ENCODE measurements around the gene DNAJC21. TPM values are rescaled to one million over a fixed set of nuclear protein-coding genes. Genes with fewer than 3 reads are reported as not detected.

The DNAJC21 gene
- total RNA-seq, 1 experiment from 2014 or later, result 53.1 TPM

DNA sequence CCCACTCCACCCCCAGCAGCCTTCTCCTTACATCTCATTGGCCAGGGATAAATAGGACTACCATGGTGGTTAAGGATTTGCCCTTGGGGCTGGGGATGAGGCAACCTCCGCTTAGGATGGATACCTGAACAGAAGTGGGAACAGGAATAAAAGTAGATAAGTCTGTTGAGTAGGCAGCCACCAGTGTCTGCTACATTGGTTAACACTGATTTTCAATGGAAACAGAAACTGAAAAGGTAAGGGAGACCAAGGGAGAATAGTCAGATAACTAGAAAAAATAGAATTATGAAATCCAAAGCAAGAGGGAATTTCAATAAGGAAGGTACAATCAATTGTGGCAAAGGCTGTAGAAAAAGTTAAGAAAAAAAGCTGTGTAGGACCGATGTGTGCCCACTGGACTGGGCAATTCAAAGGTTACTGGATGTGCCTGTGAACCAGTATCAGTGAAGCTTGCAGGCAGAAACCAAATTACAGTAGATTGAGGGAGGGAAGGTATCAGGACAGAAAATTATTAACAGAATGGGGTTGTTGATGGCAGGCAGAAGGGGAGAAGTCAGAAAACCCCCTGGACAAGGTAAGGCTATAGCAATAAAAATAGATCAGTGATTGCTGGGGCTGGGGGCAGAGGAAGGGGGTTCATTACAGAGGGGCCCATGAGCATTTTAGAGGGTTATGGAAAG, 48.7 kb downstream of the DNAJC21 start:
- no peak for DNase-seq (ENCODE audit: low spot score)

DNA sequence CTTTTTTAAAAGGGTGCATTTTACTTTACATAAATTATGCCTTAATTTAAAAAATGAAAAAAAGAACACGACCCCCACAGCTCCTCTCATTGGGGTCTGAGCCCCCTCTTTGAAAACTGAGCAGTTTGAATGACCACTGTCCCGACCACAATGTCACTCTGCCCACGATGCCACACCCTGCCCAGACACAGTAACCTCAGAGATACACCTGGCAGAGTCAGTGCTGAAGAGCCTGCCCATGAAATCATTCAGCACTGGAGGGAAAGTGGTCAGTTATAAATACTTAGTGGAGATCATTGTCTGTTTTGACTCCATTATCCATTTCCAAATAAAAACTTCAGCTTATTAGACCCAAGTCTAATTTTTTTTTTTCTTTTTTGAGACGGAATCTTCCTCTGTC, 49.3 kb downstream of the DNAJC21 start:
- no peak for DNase-seq (ENCODE audit: low spot score)

DNA sequence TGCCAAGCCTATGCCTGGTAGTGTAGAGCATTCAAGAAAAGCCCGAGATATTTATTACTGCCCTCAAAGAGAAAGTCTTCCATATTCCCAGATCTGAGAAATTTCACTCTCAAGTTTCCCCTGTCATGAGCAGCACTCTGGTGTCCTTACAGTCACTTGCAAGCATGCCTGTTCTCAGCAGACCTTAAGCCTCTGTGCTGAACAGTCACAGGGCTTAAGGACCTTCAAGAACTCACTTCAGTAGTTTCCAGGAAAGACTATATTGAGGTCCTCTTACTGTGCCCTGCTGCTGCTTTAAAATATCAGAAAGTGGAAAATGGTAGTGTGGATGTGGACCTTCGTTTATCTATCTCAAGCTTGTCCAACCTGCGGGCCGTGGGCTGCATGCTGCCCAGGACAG, 53.5 kb downstream of the DNAJC21 start:
- no peak for DNase-seq (ENCODE audit: low spot score)

DNA sequence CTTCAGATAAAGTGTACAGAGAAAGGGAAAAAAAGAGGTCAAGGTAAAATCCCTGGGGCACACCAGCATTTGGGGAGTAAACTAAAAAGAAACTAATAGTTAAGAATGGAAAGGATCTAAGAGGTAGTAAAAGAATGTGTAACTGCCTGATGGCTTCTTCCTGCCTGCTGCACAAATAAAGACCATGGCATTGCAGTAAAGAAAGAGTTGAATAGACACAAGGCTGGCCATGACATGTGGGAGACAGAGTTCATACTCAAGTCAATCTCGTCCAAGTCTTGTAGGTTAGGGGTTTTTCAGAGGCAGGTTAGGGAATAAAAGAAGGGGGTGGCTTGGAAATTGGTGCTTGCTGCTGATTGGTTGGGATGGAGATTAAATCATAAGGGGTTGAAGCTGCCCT, 57.6 kb downstream of the DNAJC21 start:
- no peak for DNase-seq (ENCODE audit: low spot score)

DNA sequence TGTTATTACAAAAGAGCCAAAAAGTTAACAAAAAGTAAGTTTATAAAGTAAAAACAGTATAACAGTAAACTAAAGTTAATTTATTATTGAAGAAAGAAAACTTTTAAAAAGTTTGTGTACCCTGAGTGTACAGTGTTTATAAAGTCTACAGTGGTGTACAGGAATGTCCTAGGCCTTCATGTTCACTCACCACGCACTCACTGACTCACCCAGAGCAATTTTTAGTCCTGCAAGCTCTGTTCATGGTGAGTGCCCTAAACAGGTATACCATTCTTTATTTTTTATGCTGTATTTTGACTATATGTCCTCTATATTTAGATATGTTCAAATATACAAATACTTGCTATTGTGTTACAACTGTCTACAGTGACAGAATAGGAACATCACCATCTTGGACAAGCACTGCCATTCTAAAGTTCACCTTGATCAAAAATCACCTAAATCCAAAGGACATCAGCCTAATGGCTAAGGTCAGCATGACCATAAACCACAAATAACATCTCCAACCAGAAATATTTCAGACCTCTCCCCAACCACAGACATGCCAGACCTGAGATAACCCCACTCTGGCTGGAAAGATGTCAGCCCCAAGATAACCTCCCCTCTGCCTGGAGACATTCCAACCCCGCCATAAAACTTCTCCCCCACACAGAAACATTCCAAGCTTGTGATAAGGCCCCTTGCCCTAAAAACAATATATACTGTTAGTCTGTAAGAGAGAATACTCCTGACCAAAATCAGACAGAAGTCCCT, 62.3 kb downstream of the DNAJC21 start:
- DNase-seq (ENCODE audit: low spot score), result no peak

DNA sequence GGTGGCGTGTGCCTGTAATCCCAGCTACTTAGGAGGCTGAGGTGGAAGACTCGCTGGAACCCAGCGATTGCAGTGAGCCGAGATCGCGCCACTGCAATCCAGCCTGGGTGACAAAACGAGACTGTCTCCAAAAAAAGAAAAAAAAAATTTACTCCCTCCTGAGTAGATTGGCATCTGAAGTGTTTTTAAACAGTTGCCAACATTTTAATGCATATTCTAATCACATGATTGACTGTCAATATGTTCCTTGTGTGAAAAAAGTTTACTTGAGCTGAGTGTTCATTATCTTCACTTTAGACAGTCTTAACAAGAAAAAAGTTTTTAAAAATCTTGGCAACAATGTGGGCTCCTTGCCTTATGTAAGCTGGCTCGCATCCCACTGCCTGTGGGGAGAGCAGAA, 64.6 kb downstream of the DNAJC21 start:
- DNase-seq (ENCODE audit: low spot score), result no peak

DNA sequence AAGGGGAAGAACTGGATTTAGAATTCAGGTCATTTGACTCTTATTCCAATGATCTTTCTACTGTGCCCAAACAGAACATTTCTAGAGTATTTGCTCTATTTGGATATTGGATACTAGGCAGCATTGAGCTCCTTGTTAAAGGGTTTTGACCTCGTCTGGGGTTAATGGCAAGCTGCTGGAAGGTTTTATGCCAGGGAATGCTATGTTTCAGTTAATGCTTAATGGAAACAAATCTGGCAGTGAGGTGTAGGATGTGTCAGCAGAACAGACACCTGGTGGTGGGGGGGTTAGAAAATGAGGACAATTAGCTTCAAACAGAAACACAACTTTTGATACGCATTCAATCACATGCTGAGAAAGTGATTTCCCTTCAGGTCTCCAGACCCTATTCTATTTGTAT, 66.9 kb downstream of the DNAJC21 start:
- no peak for DNase-seq (ENCODE audit: low spot score)

DNA sequence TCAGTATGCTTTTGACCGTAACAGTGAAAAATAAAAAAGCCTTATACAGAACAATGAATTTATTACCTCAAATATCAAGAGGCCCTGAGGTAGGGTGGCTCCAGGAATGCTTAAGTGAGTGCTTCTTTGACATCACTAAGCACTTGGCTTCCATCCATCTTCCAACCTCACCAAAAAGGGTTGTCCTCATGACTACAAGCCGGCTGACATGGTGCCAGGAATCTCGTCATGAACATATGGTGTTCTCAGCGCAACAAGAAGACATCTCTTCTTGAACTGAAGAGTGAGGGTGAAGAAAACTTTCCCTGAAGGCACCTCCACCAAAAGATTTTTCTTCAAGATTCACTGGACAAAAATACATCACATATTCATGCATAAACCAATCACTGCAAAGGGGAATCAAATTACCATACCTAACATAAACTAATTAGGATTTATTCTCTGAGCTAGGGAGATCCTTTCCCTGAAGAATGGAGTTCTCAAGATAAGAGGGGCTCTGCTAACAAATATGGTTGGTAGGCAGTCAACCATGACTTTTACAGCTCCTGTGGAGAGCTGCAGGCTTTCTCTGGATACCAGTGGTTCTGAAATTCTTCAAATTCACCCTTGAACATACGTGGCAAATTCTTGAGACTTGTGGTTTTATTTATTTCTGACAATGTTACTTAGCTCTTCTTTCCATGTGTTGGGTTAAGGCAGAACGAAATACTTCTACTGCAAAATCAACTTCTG, 68.9 kb downstream of the DNAJC21 start:
- peak; percentile 21 for DNase-seq (ENCODE audit: low spot score)

DNA sequence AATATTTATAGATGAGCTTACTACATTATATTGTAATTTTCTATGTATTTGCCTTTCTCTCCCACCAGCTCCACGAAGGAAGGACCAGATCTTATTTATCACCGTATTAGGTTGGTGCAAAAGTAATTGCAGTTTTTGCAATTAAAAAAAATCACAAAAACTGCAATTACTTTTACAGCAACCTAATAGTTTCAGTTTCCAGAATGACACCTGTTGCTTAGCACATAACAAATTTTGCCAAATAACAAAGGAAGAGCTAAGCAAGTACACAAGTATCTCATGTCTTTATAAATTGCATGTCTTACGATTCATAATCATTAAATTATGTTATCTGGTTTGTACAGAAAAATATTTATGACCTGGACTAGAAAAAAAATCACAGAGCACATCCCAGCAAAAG, 72.5 kb downstream of the DNAJC21 start:
- no peak for DNase-seq (ENCODE audit: low spot score)

DNA sequence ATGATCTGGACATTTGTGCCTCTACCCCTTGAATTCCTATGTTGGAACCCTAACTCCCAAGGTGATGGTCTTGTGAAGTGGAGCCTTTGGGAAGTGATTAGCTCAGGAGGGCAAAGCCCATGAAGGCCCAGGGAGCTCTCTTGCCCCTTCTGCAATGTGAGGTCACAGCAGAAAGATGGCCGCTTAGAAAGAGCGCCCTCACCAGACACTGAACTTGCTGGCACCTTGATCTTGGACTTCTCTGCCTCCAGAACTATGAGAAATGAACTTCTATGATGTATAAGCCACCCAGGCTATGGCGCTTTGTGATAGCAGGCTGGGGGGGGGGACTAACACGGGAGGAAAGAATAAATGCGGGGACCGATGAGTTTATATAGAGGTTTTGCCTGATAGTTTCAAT, 73.1 kb downstream of the DNAJC21 start:
- no peak for DNase-seq (ENCODE audit: low spot score)

DNA sequence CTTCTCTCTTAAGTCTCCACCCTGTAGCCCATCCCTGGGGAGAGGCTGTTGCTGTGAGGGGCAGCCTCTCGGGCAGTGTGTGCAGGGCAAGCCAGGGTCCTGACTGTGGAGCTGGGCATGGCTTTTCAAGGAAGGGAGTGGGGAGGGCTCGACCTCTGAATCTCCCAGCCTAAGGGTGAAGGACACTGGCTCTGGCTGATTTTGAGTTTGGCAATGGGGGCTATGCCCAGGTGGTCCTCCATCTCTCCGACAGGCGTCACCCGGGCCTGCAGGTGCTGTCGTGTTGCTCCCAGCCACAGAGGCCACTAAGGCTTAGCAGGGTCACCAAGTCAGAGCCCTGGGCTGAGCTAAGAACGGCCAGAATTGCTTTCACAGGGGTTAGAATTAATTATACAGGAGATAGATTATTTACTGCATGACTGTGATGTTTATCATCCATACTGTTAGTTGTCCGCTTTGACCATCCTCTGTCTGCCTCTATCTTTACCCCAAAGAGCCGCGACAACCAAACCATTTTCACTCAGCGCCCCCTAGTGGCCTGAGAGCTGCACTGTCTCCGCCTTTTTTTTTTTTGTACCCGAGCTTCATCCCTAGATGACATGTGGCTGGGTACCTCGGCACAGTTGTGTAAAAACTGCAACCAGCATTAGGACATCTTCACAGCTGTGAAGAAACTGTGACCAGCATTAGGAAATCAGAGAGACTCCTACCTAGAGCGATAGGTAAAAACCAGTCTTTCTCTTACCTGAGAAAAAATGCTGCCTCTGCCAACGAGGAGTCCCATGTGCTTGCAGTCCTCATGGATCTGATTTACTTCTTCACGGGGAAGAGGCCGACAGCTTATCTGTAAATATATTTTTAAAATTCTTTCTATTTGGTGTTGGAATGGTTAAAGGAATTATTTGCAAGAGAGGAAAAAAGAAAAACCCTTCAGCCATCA, 73.9 kb downstream of the DNAJC21 start:
- peak; percentile 47 for DNase-seq (ENCODE audit: low spot score)

DNA sequence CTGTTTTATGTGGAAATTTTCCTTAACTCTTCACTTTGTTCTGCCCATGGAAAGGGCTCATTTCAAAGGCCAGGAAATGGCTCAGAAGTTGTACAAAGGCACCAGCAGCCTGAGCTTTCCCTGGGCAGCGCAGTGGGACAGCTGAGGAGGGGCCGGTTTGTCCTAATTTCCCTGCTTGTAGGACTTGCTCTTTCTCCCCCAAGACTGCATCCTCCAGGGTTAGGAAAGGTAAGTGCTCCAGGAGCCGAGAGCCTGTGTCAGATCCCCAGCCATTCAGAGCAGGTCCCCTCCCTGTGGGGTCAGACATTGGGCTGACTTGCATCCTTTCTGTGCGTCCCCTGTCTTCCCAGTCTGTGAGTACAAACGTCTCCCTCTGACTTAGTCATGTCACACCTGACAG, 74.8 kb downstream of the DNAJC21 start:
- DNase-seq (ENCODE audit: low spot score), result no peak

DNA sequence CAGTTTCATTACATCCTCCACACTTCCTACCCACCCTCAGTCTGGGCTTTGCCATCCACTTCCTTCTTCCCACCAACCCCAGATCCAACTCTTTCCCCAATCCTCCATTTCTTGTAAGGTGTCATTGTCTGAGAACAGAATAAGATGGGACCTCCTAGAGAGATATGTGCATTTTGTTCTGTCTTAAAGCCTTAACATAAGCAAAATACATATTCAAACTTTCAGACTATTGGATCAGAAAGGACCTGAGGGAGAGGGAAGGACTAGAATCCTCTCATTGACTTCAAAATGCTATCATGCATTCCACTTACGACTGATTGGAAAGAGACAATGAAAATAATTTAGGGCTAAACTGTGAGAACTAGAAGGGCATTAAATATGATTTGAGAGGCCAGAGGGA, 75.4 kb downstream of the DNAJC21 start:
- no peak for DNase-seq (ENCODE audit: low spot score)

Other genes with a start within 250 kb of the DNAJC21 start
- gene TTC23L, start 90.4 kb upstream of the DNAJC21 start, total RNA-seq (2014; rRNA removed; shearing (Covaris generic)), result not detected in 2 replicates
- 35.8 and 40.6 TPM in 2 replicates for gene RAD1, start 14.1 kb upstream of the DNAJC21 start, total RNA-seq (2014; rRNA removed; shearing (Covaris generic))
- 91.9 and 128 TPM in 2 replicates for gene BRIX1, start 13.8 kb upstream of the DNAJC21 start, total RNA-seq (2014; rRNA removed; shearing (Covaris generic))
- gene AGXT2, start 118.4 kb downstream of the DNAJC21 start, total RNA-seq (2014; rRNA removed; shearing (Covaris generic)), result not detected in 2 replicates